Fibroblast of skin of right quadriceps (primary cell): ENCODE measurements around the gene SMIM9.

Experiments used
- DNase-seq: peaks from one replicate; pipeline ENCODE4 v3.0.0-alpha.2; 2013

SMIM9 gene

GRCh38 chrX:154815274-154815818 lies 19.1 kb downstream of the SMIM9 start:
- DNase-seq, result no peak

GRCh38 chrX:154813801-154814200 lies 20.7 kb downstream of the SMIM9 start:
- no peak for DNase-seq

- no peak for DNase-seq
Observed at GRCh38 chrX:154812341-154813101, 21.9 kb downstream of the SMIM9 start.

- no peak for DNase-seq
Observed at GRCh38 chrX:154809939-154810665, 24.4 kb downstream of the SMIM9 start.

- DNase-seq, result no peak
Observed at GRCh38 chrX:154806837-154807501, 27.5 kb downstream of the SMIM9 start.

- peak; percentile 28 for DNase-seq
Observed at GRCh38 chrX:154805696-154806091, 28.8 kb downstream of the SMIM9 start.

- DNase-seq, result peak; percentile 55
Observed at GRCh38 chrX:154804957-154805695, 29.3 kb downstream of the SMIM9 start, which contains the start of gene MPP1. Gene MPP1, minus strand, starts transcription at chrX:154805485. Its CDS starts 112 bp downstream, at chrX:154805373.

GRCh38 chrX:154804261-154804956 lies 30.1 kb downstream of the SMIM9 start:
- no peak for DNase-seq

- DNase-seq, result no peak
Observed at GRCh38 chrX:154802947-154803346, 31.5 kb downstream of the SMIM9 start.

GRCh38 chrX:154800478-154801210 lies 33.8 kb downstream of the SMIM9 start:
- no peak for DNase-seq

GRCh38 chrX:154799556-154800348 lies 34.7 kb downstream of the SMIM9 start:
- no peak for DNase-seq

- no peak for DNase-seq
Observed at GRCh38 chrX:154797006-154797405, 37.5 kb downstream of the SMIM9 start.

GRCh38 chrX:154795016-154795415 lies 39.4 kb downstream of the SMIM9 start:
- no peak for DNase-seq

GRCh38 chrX:154793084-154793795 lies 41.2 kb downstream of the SMIM9 start:
- DNase-seq, result no peak

GRCh38 chrX:154791939-154792338 lies 42.5 kb downstream of the SMIM9 start:
- DNase-seq, result no peak

GRCh38 chrX:154791467-154791866 lies 43.0 kb downstream of the SMIM9 start:
- DNase-seq, result no peak

GRCh38 chrX:154785716-154786115 lies 48.7 kb downstream of the SMIM9 start:
- no peak for DNase-seq

GRCh38 chrX:154784149-154784995 lies 50.1 kb downstream of the SMIM9 start:
- no peak for DNase-seq

- no peak for DNase-seq
Observed at GRCh38 chrX:154780968-154781367, 53.5 kb downstream of the SMIM9 start.
